ENCODE results near the gene FBXL16.
A peak's percentile ranks its signal among the peaks of the same experiment; 100 is the strongest.

The FBXL16 gene

DNA sequence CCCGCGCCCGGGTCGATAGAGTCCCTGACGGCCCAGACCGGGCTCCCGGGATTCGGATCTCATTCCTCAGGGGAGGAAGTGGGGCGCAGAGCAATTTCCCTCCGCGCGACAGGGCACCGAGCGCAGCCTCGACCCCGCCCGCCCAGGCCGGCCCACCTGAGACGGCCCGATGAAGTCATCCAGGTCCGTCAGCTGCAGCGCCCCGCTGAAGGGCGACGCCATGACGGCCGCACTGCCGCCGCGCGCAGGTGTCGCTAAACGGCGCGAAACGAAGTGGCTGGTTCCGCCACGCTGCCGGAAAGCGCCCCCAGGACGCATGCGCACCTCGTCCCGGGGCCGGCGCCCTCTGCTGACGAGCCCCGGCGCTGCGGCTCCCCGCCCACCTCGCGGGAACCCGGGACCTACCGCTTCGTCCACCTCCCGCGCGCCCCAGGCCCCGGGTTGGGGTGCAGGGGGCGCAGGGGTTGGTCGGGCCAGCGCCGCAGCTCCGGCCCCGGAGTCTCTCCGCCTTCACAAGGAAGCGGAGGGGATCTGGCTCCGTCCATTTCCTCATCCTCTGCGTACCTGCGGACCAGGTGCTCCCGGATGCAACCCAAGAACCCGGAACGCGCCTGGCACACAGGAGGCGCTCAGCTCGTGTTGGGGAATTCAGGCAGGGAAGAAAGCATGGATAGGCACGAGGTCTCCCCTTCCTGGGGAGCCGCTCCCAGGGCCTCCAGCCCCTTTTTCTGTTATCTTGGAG lies 35.3 kb upstream of the FBXL16 start, which contains the start of gene CIAO3:
TSS of gene CIAO3 (minus strand) at position 234 of the 742 bp plus-strand sequence. CDS start at position 222, 12 bp downstream.
- in situ Hi-C loops (cut with HindIII; ENCODE audit: low sequenced_read_pairs), result no loop called here
- DNase-seq (ENCODE audit: low read depth), result peak; percentile 69
- TF ChIP-seq, protein P1, sequence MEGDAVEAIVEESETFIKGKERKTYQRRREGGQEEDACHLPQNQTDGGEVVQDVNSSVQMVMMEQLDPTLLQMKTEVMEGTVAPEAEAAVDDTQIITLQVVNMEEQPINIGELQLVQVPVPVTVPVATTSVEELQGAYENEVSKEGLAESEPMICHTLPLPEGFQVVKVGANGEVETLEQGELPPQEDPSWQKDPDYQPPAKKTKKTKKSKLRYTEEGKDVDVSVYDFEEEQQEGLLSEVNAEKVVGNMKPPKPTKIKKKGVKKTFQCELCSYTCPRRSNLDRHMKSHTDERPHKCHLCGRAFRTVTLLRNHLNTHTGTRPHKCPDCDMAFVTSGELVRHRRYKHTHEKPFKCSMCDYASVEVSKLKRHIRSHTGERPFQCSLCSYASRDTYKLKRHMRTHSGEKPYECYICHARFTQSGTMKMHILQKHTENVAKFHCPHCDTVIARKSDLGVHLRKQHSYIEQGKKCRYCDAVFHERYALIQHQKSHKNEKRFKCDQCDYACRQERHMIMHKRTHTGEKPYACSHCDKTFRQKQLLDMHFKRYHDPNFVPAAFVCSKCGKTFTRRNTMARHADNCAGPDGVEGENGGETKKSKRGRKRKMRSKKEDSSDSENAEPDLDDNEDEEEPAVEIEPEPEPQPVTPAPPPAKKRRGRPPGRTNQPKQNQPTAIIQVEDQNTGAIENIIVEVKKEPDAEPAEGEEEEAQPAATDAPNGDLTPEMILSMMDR (IDR thresholded peaks at IDR 0.05; ENCODE audit: low read depth, low read length, missing control alignments), result peak; percentile 78
- peak within 1 kb of the TSS; percentile 91 for H3K4me3 ChIP-seq (ENCODE audit: low read depth, low read length)

DNA sequence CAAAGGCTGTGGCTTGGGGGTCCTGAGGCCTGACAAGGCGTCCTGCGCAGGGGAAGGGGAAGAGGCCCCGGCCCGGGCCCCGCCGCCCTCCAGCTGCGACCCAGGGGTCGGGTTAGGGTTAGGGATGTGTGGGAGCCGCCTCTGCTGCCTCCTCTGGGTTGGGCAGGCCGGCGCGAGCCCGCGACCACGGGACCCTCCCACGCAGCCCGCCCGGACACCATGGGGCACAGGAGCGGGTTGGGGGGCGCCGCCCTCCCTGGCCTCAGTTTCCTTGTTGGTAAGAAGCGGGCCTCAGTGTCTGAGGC lies 34.8 kb upstream of the FBXL16 start:
- DNase-seq (ENCODE audit: low read depth), result no peak
- TF ChIP-seq, protein P1 (IDR thresholded peaks at IDR 0.05; ENCODE audit: low read depth, low read length, missing control alignments), result no peak
- H3K4me3 ChIP-seq (ENCODE audit: low read depth, low read length), result peak overlapping the region; percentile 91
- in situ Hi-C loops (cut with HindIII; ENCODE audit: low sequenced_read_pairs), result no loop called here

DNA sequence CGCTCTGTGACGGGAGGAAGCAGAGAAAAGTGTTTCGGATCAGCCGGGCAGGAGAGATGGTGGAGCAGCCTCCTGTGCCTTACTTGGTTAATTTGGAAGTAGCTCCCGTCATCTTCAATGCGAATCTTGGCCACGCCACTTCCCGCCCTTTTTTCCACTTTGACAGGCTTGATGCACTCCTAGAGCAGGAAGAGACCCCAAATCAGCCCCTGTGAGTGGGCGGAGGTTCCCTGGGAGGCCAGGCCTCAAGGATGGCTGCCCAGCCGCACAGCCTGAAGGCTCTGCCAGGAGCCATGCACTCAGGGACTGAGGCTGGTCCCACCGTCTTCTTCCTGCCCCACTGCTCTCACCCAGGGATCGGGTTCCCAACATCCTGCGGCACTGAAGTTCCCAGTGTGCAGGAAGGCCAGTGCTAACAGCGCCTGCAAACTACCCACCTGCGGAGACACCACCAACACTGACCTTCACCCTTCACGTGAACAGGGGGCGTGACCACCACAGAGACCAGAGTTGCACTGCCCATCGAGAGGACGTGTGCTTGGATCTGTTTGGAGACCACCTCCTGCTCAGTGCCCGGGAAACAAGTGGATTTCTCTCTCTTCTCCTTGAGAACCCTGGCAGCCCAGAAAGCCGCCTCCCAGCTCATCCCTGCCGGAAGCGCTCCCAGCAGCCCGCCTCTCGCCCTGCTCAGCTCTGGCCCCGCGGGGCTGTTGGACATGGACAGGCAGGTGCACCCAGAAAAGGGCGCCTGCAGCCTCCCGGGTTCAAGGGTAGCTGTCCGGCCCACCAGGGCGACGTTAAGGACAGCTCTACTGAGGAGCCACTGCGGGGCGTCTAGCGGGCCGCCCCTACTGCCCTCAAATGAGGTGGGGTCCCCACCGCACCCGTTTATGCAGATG lies 34.2 kb upstream of the FBXL16 start:
- TF ChIP-seq, protein P1 (IDR thresholded peaks at IDR 0.05; ENCODE audit: low read depth, low read length, missing control alignments), result no peak
- DNase-seq (ENCODE audit: low read depth), result no peak
- in situ Hi-C loops (cut with HindIII; ENCODE audit: low sequenced_read_pairs), result no loop called here

DNA sequence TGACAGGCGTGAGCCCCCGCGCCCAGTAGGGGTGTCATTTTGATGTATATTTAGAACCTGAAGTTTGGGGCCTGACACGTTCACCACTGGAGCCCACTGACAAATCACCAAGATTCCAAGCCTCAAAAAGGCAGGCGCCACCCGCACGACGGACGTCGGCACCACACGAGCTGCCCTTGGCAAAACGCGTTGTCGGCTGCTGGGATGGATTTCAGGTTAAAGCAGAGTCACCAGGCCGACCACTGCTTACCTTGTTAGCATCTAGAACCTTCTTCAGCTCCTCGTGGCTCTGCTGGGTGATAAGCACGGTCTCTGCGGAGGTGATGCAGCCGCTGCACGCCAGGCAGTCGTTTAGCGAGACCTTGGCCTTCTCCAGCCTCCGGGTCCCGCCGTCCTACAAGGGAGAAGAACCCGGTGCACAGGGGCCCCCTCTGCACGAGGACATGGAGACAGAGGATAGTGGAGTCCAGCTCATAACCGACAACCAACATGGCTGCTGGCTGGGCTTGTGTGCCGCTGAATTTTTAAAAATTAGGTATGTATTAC lies 31.4 kb upstream of the FBXL16 start:
- TF ChIP-seq, protein P1 (IDR thresholded peaks at IDR 0.05; ENCODE audit: low read depth, low read length, missing control alignments), result no peak
- in situ Hi-C loops (cut with HindIII; ENCODE audit: low sequenced_read_pairs), result no loop called here
- H3K4me3 ChIP-seq (ENCODE audit: low read depth, low read length), result no peak overlapping the region

More for the DNA sequence above, 34.2 kb upstream of the FBXL16 start:
- H3K4me3 ChIP-seq (ENCODE audit: low read depth, low read length), result peak overlapping the region; percentile 91

DNA sequence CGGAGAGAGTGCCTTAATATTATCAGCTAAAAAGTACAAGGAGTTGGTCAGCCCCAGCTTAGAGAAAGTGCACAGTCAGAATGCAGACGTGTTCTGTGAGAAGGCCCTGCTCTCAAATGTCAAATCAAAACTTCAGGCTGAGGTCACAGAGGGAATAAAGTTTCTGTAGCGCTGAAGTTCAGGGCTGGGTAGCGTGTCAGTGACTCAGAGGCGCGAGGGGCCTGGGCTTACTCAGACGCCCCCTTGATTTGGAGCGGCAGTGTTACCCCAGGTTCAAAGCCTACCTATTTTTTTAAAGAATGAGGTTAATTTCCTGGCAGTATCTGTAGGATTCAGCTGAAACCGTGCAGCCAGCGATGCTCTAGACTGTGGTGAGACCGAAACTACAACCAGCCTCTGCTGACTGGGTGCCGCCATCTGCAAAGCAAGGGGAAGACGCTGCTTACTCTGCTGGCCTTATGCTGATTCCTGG lies 30.4 kb upstream of the FBXL16 start:
- H3K4me3 ChIP-seq (ENCODE audit: low read depth, low read length), result no peak overlapping the region
- in situ Hi-C loops (cut with HindIII; ENCODE audit: low sequenced_read_pairs), result no loop called here
- TF ChIP-seq, protein P1 (IDR thresholded peaks at IDR 0.05; ENCODE audit: low read depth, low read length, missing control alignments), result no peak
- DNase-seq (ENCODE audit: low read depth), result no peak

More for the DNA sequence above, 31.4 kb upstream of the FBXL16 start:
- DNase-seq (ENCODE audit: low read depth), result no peak

All from astrocyte of the cerebellum (primary cell).